ENCODE data around the gene SYMPK.

GRCh38 chr19:45804959-45805230 lies 58.1 kb downstream of the SYMPK start:
- TF ChIP-seq ZNF707 (tag by site-specific recombination; IDR thresholded peaks at IDR 0.05): no peak
- no peak for TF ChIP-seq ZNF423 (tag by site-specific recombination; IDR thresholded peaks at IDR 0.05)
- TF ChIP-seq CTCF (tag by site-specific recombination; IDR thresholded peaks at IDR 0.05): no peak
- no peak for TF ChIP-seq ATF2 (tag by site-specific recombination; IDR thresholded peaks at IDR 0.05; ENCODE audit: low read depth)
- TF ChIP-seq PRDM4 (tag by site-specific recombination; IDR thresholded peaks at IDR 0.05): no peak
- TF ChIP-seq KLF10 (tag by site-specific recombination; IDR thresholded peaks at IDR 0.05): no peak
- no peak for TF ChIP-seq ZNF660 (tag by site-specific recombination; IDR thresholded peaks at IDR 0.05)
- no peak for TF ChIP-seq REST (tag by site-specific recombination; IDR thresholded peaks at IDR 0.05)
- TF ChIP-seq ZNF148 (tag by site-specific recombination; IDR thresholded peaks at IDR 0.05; ENCODE audit: borderline replicate concordance): no peak
- no peak for TF ChIP-seq ZNF521 (tag by site-specific recombination; IDR thresholded peaks at IDR 0.05)

All from HEK293 (cell line).